A549 (cell line): Measurements from ENCODE around the gene TBCK. TPM values are rescaled to one million over a fixed set of nuclear protein-coding genes. Genes with fewer than 3 reads are reported as not detected.

Experiments
- ATAC-seq, 2 experiments: fragments of 200-7000 bp in 1 of 2; fragments of >200 bp in 1 of 2; cut with Nextera tagmentation in 1 of 2; cut with Tn5 transposase in 1 of 2; 3 replicates each; pipeline versions ENCODE4 v1.8.0 to v1.9.1; 2018 to 2020; ENCODE audit warnings: mild to moderate bottlenecking in 1 of 2, moderate library complexity in 1 of 2
- CTCF ChIA-PET: fragments of 300-600 bp; sonication (Branson Sonifier 250); formaldehyde crosslinking; extraction: SDS; loops from one replicate; lab custom pipeline; 2021; ENCODE audit warnings: antibody characterized with exemption, inconsistent platforms; lab: Yijun Ruan, JAX
- POLR2A ChIA-PET: fragments of 350-600 bp; formaldehyde crosslinking; extraction: SDS; loops from one replicate; lab custom pipeline; 2021; ENCODE audit warnings: antibody characterized with exemption, inconsistent platforms; lab: Yijun Ruan, JAX
- DNase-seq, 2 experiments: peaks; one replicate each; pipeline versions ENCODE4 v3.0.0 to v3.0.0-alpha.2; 2011 to 2016; ENCODE audit warnings: low read depth in 1 of 2, low spot score in 1 of 2
- FAIRE-seq: peaks from 2 replicates; lab custom pipeline; 2011; peaks lifted over from hg19 to GRCh38; lab: Jason Lieb, UNC
- H3K27ac ChIP-seq, 2 experiments: fragments of >200 bp; sonication (Bioruptor Twin); formaldehyde crosslinking; 3 replicates each; pipeline ENCODE4 v1.5.1; 2016 to 2017
- H3K4me1 ChIP-seq: fragments of >200 bp; sonication (Bioruptor Twin); formaldehyde crosslinking; 3 replicates; pipeline ENCODE4 v1.6.1; 2016
- H3K4me2 ChIP-seq: fragments of >200 bp; sonication (Bioruptor Twin); formaldehyde crosslinking; 3 replicates; pipeline ENCODE4 v1.6.1; 2016
- H3K4me3 ChIP-seq: fragments of >200 bp; sonication (Bioruptor Twin); formaldehyde crosslinking; 3 replicates; pipeline ENCODE4 v1.5.1; 2016
- H3K9me3 ChIP-seq: fragments of >200 bp; sonication (Bioruptor Twin); formaldehyde crosslinking; 3 replicates; pipeline ENCODE4 v1.6.1; 2016
- BCL3 ChIP-seq: fragments of >200 bp; sonication (Bioruptor Twin); formaldehyde crosslinking; IDR thresholded peaks from 3 replicates; pipeline ENCODE4 v1.6.1; 2016
- CBX8 ChIP-seq: fragments of 200-600 bp; sonication (generic); IDR thresholded peaks from 2 replicates; pipeline ENCODE4 v1.6.1; 2016
- CEBPB ChIP-seq, 2 experiments: fragments of >200 bp in 1 of 2; sonication (Bioruptor Twin) in 1 of 2; formaldehyde crosslinking in 1 of 2; IDR thresholded peaks; 2 replicates each; pipeline ENCODE4 v1.6.1; 2012 to 2016
- FOSL2 ChIP-seq, 2 experiments: fragments of 450-650 bp in 1 of 2; fragments of >200 bp in 1 of 2; sonication (Bioruptor Twin) in 1 of 2; formaldehyde crosslinking; IDR thresholded peaks; 2 replicates each; pipeline versions ENCODE4 v1.5.0 to v1.6.1; 2016 to 2020; ENCODE audit warnings: mild to moderate bottlenecking in 1 of 2, moderate library complexity in 1 of 2
- HES2 ChIP-seq: fragments of >200 bp; sonication (Bioruptor Twin); formaldehyde crosslinking; IDR thresholded peaks from 2 replicates; pipeline ENCODE4 v1.6.1; 2016
- HEYL ChIP-seq: fragments of 250-450 bp; sonication (Bioruptor Pico); IDR thresholded peaks from 2 replicates; pipeline ENCODE4 v1.8.0; 2021; ENCODE audit warnings: mild to moderate bottlenecking, moderate library complexity
- HMGXB4 ChIP-seq: fragments of 250-450 bp; sonication (Bioruptor Pico); IDR thresholded peaks from 2 replicates; pipeline ENCODE4 v1.5.0; 2021; ENCODE audit warnings: mild to moderate bottlenecking, moderate library complexity, borderline replicate concordance
- HOXB5 ChIP-seq: fragments of 250-450 bp; sonication (Bioruptor Pico); IDR thresholded peaks from 2 replicates; pipeline ENCODE4 v1.5.0; 2020; ENCODE audit warnings: mild to moderate bottlenecking, moderate library complexity
- JUN ChIP-seq, 2 experiments: fragments of >200 bp; sonication (Bioruptor Twin); formaldehyde crosslinking; IDR thresholded peaks; 2 replicates in 1 of 2; 3 replicates in 1 of 2; pipeline ENCODE4 v1.6.1; 2016 to 2017
- JUNB ChIP-seq: fragments of >200 bp; sonication (Bioruptor Twin); formaldehyde crosslinking; IDR thresholded peaks from 2 replicates; pipeline ENCODE4 v1.6.1; 2016
- KDM1A ChIP-seq: fragments of 200-600 bp; sonication (generic); IDR thresholded peaks from 2 replicates; pipeline ENCODE4 v1.6.1; 2016; ENCODE audit warnings: low read depth, mild to moderate bottlenecking
- MAFK ChIP-seq: fragments of 450-650 bp; IDR thresholded peaks from 2 replicates; pipeline ENCODE4 v1.6.1; 2014; ENCODE audit not compliant: partially characterized antibody
- MAX ChIP-seq: IDR thresholded peaks from 2 replicates; pipeline ENCODE4 v1.6.1; 2012
- NR3C1 ChIP-seq: fragments of >200 bp; sonication (Bioruptor Twin); formaldehyde crosslinking; IDR thresholded peaks from 3 replicates; pipeline ENCODE4 v1.6.1; 2017
- PBX3 ChIP-seq: IDR thresholded peaks from 2 replicates; pipeline ENCODE4 v1.6.1; 2012
- POLR2AphosphoS2 ChIP-seq: conservative IDR thresholded peaks from 2 replicates; pipeline ENCODE4 v1.6.1; 2012; ENCODE audit warnings: low read length, improper control_type of control experiment, inconsistent platforms
- RARB ChIP-seq: fragments of 250-450 bp; sonication (Bioruptor Pico); IDR thresholded peaks from 2 replicates; pipeline ENCODE4 v1.8.0; 2021; ENCODE audit warnings: mild to moderate bottlenecking, moderate library complexity
- RFX5 ChIP-seq: fragments of 450-650 bp; IDR thresholded peaks from 2 replicates; pipeline ENCODE4 v1.7.1; 2014; ENCODE audit warnings: antibody characterized with exemption, mild to moderate bottlenecking, moderate library complexity
- RNF2 ChIP-seq: fragments of 200-600 bp; sonication (generic); IDR thresholded peaks from 2 replicates; pipeline ENCODE4 v1.6.1; 2016; ENCODE audit warnings: low read depth, mild to moderate bottlenecking, antibody characterized with exemption, moderate library complexity, borderline replicate concordance
- SREBF2 ChIP-seq: fragments of 450-650 bp; IDR thresholded peaks from 2 replicates; pipeline ENCODE4 v1.6.1; 2014; ENCODE audit warnings: mild to moderate bottlenecking, moderate library complexity
- ZC3H11A ChIP-seq: fragments of 450-650 bp; IDR thresholded peaks from 2 replicates; pipeline ENCODE4 v1.6.1; 2014; ENCODE audit warnings: antibody characterized with exemption, mild to moderate bottlenecking
- ZFP36 ChIP-seq: fragments of 450-650 bp; IDR thresholded peaks from 2 replicates; pipeline ENCODE4 v1.6.1; 2014; ENCODE audit warnings: borderline replicate concordance; ENCODE audit not compliant: partially characterized antibody
- ZNF302 ChIP-seq: fragments of 250-450 bp; sonication (Bioruptor Pico); IDR thresholded peaks from 2 replicates; pipeline ENCODE4 v1.9.0; 2021; ENCODE audit warnings: inconsistent platforms, mild to moderate bottlenecking, moderate library complexity
- WGBS: methylation state at CpG from one replicate; pipeline ENCODE4 v1.1.6; 2017; ENCODE audit errors: missing lambda C conversion rate; 5-methylcytosine and 5-hydroxymethylcytosine counted together
- polyA plus RNA-seq, 4 experiments: library from polyadenylated mRNA; depleted of rRNA in 3 of 4; stranded (reverse); fragments of >200 nt; fragmentation: RNase III in 1 of 4; extraction: RNeasy Plus Mini Kit Qiagen cat#74134 plus additional on column Dnase treatment in 1 of 4; gene quantifications; 2 replicates in 3 of 4; 3 replicates in 1 of 4; pipeline ENCODE4 v1.2.3, GENCODE V29; 2011 to 2017

The TBCK gene
- polyA plus RNA-seq, 2 of the 4 experiments (the other 2 are of a cell fraction), result 3.9 to 18.4 TPM

- Histone ChIP-seq H3K4me3 (no peak overlapping the region), H3K9me3 (0 out of 3 replicates have a peak, but pooled peaks cover 4% of the 10 kb centered on the region), H3K4me2 (no peak overlapping the region), H3K4me1 (no peaks in the 10 kb centered on the region), H3K27ac (no peak overlapping the region)
- DNase-seq (no peak), FAIRE-seq (no peak), ATAC-seq (no peak)
- POLR2A ChIA-PET, result no interaction called here
- WGBS, result 98% methylated on average over 2 of the region's 2 CpGs
- TF ChIP-seq RFX5 (no peak), HOXB5 (no peak), SREBF2 (no peak), MAFK (no peak), HMGXB4 (CRISPR knock-in tag) (no peak), BCL3 (no peak), HES2 (no peak)
- CTCF ChIA-PET, result no interaction called here
Observed at GRCh38 chr4:106160560-106160959, 155.4 kb downstream of the TBCK start.

- no peak for ATAC-seq
- Histone ChIP-seq H3K4me2 (no peak overlapping the region), H3K4me1 (no peaks in the 10 kb centered on the region)
- 92% methylated on average over 2 of the region's 2 CpGs for WGBS
- no peak for TF ChIP-seq RFX5
- TF ChIP-seq NR3C1, result no peak
- no peak for TF ChIP-seq CBX8
- TF ChIP-seq MAX, result no peak
- TF ChIP-seq FOSL2 (IDR thresholded peaks at IDR 0.05), result no peak
- TF ChIP-seq FOSL2 (CRISPR knock-in tag; IDR thresholded peaks at IDR 0.05), result no peak
- TF ChIP-seq POLR2AphosphoS2, result no peak
- no peak for TF ChIP-seq MAFK
- TF ChIP-seq CEBPB (IDR thresholded peaks at IDR 0.05), result no peak
- no peak for TF ChIP-seq ZFP36
- no peak for TF ChIP-seq RNF2
- no peak for TF ChIP-seq PBX3
- TF ChIP-seq HEYL (CRISPR knock-in tag), result no peak
- TF ChIP-seq JUN (IDR thresholded peaks at IDR 0.05), result no peak
- no peak for TF ChIP-seq ZNF302 (CRISPR knock-in tag)
- TF ChIP-seq RARB, result no peak
- TF ChIP-seq KDM1A, result no peak
- TF ChIP-seq, all 56 proteins: peak for 0
- no peak for DNase-seq
- ChIA-PET CTCF (no interaction called here), POLR2A (no interaction called here)
- no peak overlapping the region for H3K27ac ChIP-seq
- no peaks in the 10 kb centered on the region for H3K9me3 ChIP-seq
- no peak overlapping the region for H3K4me3 ChIP-seq
- no peak for FAIRE-seq
Observed at GRCh38 chr4:106149911-106150310, 166.1 kb downstream of the TBCK start.

- CTCF ChIA-PET, result no interaction called here
- FAIRE-seq (no peak), ATAC-seq (no peak), DNase-seq (no peak)
- POLR2A ChIA-PET, result no interaction called here
- Histone ChIP-seq H3K4me1 (no peaks in the 10 kb centered on the region), H3K27ac (no peak overlapping the region), H3K4me3 (no peak overlapping the region), H3K4me2 (no peak overlapping the region), H3K9me3 (no peaks in the 10 kb centered on the region)
- 74% methylated on average over 1 of the region's 1 CpG for WGBS
- TF ChIP-seq ZFP36 (no peak), JUNB (no peak), ZC3H11A (no peak)
Observed at GRCh38 chr4:106149026-106149425, 167.0 kb downstream of the TBCK start.
